Stimulated activated CD8-positive, alpha-beta memory T cell treated with anti-CD3 and anti-CD28 coated beads, Interleukin-15, amount 100 ng/mL, for 1 hour (primary cell): Measurements from ENCODE around the gene ALAS2.
A peak's percentile ranks its signal among the peaks of the same experiment; 100 is the strongest.
"Not testable (repeated sequence)": the region's sequence is repeated elsewhere in the genome, so short reads cannot be mapped to it uniquely, and the experiment has no call there.

Source experiments
- DNase-seq: peaks from one replicate; pipeline ENCODE4 v3.0.0-alpha.2; 2020; ENCODE audit warnings: low read depth

Gene ALAS2

GRCh38 chrX:55005256-55005655 lies 25.5 kb downstream of the ALAS2 start:
- DNase-seq = no peak

GRCh38 chrX:55004231-55004630 lies 26.5 kb downstream of the ALAS2 start:
- no peak for DNase-seq

GRCh38 chrX:54999717-55000598 lies 30.8 kb downstream of the ALAS2 start, which contains the start of gene APEX2:
Gene APEX2, plus strand, starts transcription at chrX:55000363. Its CDS starts 60 bp downstream, at chrX:55000423.
- DNase-seq = peak; percentile 67

GRCh38 chrX:54995621-54996020 lies 35.2 kb downstream of the ALAS2 start:
- no peak for DNase-seq

GRCh38 chrX:54994668-54995351 lies 36.0 kb downstream of the ALAS2 start:
- DNase-seq = no peak

- no peak for DNase-seq
Observed at GRCh38 chrX:54994099-54994498, 36.7 kb downstream of the ALAS2 start, which contains the start of gene PFKFB1. Gene PFKFB1, minus strand, starts transcription at chrX:54994188. Its CDS starts 181 bp downstream, at chrX:54994007.

- no peak for DNase-seq
Observed at GRCh38 chrX:54992911-54993622, 37.7 kb downstream of the ALAS2 start.

- DNase-seq = no peak
Observed at GRCh38 chrX:54991706-54992105, 39.1 kb downstream of the ALAS2 start.

- DNase-seq = not testable (repeated sequence)
Observed at GRCh38 chrX:54983306-54983705, 47.5 kb downstream of the ALAS2 start.

GRCh38 chrX:54980334-54980733 lies 50.4 kb downstream of the ALAS2 start:
- no peak for DNase-seq

GRCh38 chrX:54979432-54979831 lies 51.3 kb downstream of the ALAS2 start:
- no peak for DNase-seq

GRCh38 chrX:54978448-54978847 lies 52.3 kb downstream of the ALAS2 start:
- DNase-seq = no peak

GRCh38 chrX:54977387-54977786 lies 53.4 kb downstream of the ALAS2 start:
- DNase-seq = no peak

- no peak for DNase-seq
Observed at GRCh38 chrX:54964766-54965497, 65.8 kb downstream of the ALAS2 start.

GRCh38 chrX:54961750-54962149 lies 69.0 kb downstream of the ALAS2 start:
- DNase-seq = no peak
